Epidermal melanocyte (primary cell): ENCODE results near the gene ISL2.

Experiments used
- DNase-seq: peaks from one replicate; pipeline ENCODE4 v3.0.0; 2011; ENCODE audit warnings: low spot score; ENCODE audit not compliant: insufficient read length

ISL2 gene

GRCh38 chr15:76327191-76328105 is 9.1 kb upstream of the ISL2 start:
- no peak for DNase-seq

GRCh38 chr15:76328106-76328696 is 8.4 kb upstream of the ISL2 start:
- DNase-seq: no peak

DNA sequence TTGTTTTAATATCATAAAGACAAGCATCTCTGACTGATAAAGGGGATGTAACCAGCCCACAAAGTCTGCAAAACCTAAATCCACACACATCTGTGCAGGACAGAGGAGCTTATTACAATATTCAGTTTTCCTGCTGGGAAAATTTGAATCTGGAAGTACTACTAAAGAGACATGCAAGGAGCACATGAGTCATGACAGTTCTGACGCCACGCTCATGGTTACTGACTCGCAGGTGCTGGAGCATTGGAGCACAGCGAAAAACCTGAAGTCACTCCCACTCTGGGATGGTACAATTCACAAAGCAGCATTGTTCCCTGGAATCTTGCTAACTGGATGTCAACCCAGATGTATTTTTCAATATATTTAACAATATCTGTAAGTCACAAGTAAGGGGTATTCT is 7.6 kb upstream of the ISL2 start:
- no peak for DNase-seq

GRCh38 chr15:76330080-76330680 is 6.4 kb upstream of the ISL2 start:
- DNase-seq: peak; percentile 53

- DNase-seq: no peak
Observed at GRCh38 chr15:76332796-76333195, 3.8 kb upstream of the ISL2 start.

DNA sequence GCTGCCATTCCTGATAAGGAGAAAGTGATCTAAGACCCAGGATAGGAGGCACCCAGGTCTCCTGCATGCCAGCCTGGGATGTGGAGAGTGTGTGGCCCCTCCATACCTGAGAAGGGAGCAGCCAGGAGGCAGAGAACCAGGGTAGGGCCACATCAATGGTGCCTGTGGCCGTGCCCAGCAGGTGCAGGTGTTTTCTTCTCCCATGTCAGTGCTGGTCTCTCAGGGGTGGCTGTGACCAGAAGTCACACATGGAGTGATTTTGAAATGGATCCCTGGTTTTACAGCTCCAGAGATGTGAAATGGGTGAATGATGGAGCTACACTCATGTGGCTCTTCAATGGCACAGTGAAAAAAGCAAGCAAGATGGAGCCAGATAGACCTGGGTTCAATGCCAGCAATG is 3.3 kb upstream of the ISL2 start:
- no peak for DNase-seq

- no peak for DNase-seq
Observed at GRCh38 chr15:76333720-76334437, 2.7 kb upstream of the ISL2 start.

DNA sequence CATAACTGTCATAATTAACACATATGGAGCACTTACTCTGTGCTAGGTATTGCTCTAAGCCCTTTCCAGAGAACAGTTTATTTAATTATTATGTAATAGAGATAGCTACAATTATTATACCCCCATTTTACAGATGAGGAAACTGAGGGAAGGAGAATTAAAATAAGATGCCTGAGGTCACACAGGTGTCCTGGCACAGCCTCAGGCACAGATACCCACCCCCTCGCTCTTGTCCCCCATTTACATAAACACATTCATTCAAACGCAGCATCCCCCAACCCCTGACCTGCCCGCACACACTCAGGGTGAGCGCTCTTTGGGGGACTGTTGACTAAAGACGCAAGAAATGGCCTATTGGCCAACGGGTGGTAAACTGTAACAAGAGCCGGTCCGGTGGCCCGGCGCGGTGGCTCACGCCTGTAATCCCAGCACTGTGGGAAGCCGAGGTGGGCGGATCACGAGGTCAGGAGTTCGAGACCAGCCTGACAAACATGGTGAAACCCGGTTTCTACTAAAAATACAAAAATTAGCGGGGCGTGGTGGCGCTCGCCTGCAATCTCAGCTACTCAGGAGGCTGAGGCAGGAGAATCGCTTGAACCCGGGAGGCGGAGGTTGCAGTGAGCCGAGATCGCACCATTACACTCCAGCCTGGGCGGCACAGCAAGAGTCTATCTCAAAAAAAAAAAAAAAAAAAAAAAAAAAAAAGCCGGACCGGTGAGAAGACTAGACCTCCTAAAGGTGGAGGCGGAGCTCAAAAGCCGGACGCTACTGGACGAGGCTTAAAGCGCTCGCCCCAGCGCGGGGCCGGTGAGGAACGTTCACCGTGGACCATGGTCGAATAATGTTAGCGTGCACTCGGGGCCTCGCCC is 1.9 kb upstream of the ISL2 start:
- DNase-seq: no peak

DNA sequence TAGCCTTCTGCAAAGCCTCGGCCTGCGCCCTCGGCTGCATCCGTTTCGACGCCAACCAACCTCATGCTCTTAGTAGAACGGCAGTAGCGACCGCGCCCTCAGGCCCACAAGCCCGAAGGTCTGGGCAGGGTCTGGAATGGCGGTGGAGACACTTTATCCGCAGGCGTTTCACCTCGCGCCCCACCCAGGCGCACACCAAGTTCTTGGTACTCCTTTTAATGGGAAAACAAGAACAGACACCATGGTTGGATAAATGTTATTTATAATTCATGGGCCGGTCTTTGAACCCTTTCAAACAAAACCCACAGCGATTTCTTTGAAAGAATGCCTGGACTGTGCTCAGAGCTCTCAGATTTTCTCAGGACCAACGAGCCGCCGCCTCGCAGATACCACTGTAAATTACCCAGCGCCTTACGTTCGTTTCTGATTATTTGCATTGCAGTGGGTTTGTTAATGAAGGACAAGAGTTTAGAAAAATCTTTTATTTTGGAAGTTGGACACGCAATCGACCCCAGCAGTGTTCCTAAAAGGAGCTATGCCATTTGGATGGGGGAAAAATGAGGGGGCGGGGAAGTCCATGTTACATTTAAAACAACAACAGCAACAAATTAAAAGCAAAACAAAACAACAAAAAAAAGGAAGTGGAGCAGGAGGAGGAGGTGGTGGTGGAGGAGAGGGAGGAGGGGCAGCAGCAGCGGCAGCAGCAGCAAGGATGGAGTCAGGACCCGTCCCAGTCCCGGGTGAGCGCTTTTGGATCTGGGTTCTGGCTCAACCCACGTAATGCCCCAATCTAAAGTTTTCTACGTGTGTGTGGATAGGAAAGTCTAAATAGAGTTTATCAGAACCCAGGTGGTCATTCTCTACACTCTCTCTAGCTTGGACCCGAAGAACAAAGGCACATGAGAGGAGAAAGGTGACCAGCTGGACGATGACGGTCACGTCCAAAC is 993 bp upstream of the ISL2 start:
- peak; percentile 27 for DNase-seq

DNA sequence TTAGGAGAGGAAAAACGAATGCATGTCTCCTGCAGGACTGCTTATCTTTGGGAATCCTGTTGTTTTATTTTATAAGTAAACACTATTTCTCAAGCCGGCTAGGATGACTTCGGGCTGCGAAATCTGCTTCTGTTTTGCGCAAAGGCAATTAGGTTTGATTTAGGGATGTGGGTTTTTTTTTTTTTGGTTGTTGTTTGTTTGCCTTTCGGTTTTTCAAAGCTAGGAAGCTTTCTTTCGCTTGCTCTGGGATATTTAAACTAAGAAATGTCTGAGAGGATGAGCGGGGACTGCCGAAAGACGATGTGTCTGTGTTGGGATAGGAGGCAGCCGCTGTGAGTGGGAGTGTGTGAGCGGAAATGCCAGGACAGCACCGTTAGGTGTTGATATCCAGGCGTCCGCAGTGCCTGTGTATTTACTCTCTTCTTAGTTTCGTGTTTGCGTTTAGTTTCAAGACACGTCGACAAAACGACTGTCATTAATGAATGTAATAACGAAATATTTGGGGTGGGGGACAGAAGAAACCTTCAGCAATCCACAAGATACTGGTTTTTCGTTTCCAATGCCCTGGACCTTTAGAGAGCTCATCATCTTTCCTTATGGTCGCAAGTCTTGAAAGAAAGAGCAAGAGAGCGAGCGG is 604 bp downstream of the ISL2 start:
- no peak for DNase-seq

GRCh38 chr15:76337696-76338485 is 1.3 kb downstream of the ISL2 start:
- no peak for DNase-seq

GRCh38 chr15:76338486-76339304 is 2.1 kb downstream of the ISL2 start:
- DNase-seq: no peak

DNA sequence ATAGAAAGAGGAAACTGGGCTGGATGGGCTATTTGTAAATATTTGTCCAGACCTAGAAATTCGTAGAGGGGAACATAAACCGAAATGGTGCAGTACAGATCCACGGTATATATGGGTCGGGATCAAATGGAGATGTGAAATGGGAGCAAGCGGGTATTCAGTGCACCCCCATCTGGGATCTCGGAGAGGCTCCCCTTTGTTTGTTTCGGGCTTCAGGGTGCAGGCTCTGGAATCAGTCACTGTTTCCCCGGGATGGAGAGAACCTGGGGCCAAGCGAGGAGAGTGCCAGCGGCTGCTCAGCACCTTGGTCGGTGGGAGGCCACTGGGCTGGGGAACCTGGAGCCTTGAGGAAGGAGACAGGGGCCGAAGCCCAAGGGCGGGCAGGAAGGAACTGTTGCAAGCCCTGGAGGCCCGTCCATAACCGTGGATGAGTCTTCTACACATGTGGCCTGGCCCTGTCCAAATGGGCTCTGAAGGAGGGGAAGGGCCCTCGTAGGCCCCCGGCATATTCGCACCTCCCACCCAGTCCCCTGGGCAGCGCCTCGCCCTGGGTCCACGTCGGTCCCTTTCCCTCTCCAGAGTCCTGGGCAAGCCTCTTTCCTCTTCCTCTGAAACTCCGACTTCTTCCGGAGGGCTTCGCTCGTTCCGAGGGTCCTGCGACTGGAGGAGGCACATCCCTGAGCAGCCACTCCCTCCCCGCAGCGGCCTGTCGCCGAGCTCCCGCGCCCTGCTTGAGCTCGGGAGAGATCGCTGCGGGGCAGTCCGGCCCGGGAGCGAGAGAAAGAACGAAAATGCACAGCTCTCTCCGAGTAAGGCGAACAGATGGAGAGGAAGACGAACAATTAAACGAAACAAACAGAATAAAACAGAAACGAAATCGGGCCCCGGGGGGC is 3.0 kb downstream of the ISL2 start:
- DNase-seq: peak; percentile 27

GRCh38 chr15:76340198-76340802 is 3.7 kb downstream of the ISL2 start:
- DNase-seq: peak; percentile 24

DNA sequence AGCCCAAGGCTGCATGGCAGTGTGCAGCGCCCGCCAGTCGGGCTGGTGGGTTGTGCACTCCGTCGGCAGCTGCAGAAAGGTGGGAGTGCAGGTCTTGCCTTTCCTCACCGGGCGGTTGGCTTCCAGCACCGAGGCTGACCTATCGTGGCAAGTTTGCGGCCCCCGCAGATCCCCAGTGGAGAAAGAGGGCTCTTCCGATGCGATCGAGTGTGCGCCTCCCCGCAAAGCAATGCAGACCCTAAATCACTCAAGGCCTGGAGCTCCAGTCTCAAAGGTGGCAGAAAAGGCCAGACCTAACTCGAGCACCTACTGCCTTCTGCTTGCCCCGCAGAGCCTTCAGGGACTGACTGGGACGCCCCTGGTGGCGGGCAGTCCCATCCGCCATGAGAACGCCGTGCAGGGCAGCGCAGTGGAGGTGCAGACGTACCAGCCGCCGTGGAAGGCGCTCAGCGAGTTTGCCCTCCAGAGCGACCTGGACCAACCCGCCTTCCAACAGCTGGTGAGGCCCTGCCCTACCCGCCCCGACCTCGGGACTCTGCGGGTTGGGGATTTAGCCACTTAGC is 4.3 kb downstream of the ISL2 start:
- peak; percentile 23 for DNase-seq
